ENCODE data around the gene SOCS4.
A peak's percentile ranks its signal among the peaks of the same experiment; 100 is the strongest.

DNA sequence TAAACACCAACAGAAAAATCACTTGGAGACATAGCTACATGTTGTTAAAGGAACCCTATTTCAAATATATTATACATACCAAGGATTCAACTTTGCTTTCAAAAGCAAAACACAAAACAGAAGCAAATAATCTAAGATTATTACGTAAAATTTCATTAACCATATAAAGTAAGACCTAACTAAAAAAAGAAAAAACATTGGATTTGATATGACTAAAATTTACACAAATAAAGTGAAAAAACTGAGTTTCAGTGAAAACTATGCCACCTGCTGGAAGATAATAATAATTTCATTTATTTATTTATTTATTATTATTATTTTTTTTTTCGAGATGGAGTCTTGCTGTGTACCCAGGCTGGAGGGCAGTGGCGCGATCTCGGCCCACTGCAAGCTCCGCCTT, 45.3 kb upstream of the SOCS4 start:
- TF ChIP-seq CTCF (IDR thresholded peaks at IDR 0.05; ENCODE audit: low read depth, low read length, poor library complexity, severe bottlenecking) = peak; percentile 30
- no peak for TF ChIP-seq EZH2phosphoT487 (IDR thresholded peaks at IDR 0.05; ENCODE audit: borderline replicate concordance, low read length)
